ENCODE measurements around the gene MOGAT1. TPM values are rescaled to one million over a fixed set of nuclear protein-coding genes. Genes with fewer than 3 reads are reported as not detected.

MOGAT1 gene
- total and polyA plus RNA-seq, 2 of the 13 experiments (the other 11 are each of a cell fraction or from before 2014, with no cell fraction given) = 0.98 to 4.3 TPM

GRCh38 chr2:222709191-222709891 lies 37.9 kb downstream of the MOGAT1 start (continued):
- peak in 1 of 2 experiments; percentile 72; a peak in 1 of 4 replicates for TF ChIP-seq KLF16 (CRISPR knock-in tag; IDR thresholded peaks at IDR 0.05)
- peak; percentile 39; the same call in 1 of the 2 replicates for TF ChIP-seq PATZ1 (CRISPR knock-in tag; IDR thresholded peaks at IDR 0.05)
- TF ChIP-seq, protein P1, sequence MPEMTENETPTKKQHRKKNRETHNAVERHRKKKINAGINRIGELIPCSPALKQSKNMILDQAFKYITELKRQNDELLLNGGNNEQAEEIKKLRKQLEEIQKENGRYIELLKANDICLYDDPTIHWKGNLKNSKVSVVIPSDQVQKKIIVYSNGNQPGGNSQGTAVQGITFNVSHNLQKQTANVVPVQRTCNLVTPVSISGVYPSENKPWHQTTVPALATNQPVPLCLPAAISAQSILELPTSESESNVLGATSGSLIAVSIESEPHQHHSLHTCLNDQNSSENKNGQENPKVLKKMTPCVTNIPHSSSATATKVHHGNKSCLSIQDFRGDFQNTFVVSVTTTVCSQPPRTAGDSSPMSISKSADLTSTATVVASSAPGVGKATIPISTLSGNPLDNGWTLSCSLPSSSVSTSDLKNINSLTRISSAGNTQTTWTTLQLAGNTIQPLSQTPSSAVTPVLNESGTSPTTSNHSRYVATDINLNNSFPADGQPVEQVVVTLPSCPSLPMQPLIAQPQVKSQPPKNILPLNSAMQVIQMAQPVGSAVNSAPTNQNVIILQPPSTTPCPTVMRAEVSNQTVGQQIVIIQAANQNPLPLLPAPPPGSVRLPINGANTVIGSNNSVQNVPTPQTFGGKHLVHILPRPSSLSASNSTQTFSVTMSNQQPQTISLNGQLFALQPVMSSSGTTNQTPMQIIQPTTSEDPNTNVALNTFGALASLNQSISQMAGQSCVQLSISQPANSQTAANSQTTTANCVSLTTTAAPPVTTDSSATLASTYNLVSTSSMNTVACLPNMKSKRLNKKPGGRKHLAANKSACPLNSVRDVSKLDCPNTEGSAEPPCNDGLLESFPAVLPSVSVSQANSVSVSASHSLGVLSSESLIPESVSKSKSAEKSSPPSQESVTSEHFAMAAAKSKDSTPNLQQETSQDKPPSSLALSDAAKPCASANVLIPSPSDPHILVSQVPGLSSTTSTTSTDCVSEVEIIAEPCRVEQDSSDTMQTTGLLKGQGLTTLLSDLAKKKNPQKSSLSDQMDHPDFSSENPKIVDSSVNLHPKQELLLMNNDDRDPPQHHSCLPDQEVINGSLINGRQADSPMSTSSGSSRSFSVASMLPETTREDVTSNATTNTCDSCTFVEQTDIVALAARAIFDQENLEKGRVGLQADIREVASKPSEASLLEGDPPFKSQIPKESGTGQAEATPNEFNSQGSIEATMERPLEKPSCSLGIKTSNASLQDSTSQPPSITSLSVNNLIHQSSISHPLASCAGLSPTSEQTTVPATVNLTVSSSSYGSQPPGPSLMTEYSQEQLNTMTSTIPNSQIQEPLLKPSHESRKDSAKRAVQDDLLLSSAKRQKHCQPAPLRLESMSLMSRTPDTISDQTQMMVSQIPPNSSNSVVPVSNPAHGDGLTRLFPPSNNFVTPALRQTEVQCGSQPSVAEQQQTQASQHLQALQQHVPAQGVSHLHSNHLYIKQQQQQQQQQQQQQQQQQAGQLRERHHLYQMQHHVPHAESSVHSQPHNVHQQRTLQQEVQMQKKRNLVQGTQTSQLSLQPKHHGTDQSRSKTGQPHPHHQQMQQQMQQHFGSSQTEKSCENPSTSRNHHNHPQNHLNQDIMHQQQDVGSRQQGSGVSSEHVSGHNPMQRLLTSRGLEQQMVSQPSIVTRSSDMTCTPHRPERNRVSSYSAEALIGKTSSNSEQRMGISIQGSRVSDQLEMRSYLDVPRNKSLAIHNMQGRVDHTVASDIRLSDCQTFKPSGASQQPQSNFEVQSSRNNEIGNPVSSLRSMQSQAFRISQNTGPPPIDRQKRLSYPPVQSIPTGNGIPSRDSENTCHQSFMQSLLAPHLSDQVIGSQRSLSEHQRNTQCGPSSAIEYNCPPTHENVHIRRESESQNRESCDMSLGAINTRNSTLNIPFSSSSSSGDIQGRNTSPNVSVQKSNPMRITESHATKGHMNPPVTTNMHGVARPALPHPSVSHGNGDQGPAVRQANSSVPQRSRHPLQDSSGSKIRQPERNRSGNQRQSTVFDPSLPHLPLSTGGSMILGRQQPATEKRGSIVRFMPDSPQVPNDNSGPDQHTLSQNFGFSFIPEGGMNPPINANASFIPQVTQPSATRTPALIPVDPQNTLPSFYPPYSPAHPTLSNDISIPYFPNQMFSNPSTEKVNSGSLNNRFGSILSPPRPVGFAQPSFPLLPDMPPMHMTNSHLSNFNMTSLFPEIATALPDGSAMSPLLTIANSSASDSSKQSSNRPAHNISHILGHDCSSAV (CRISPR knock-in tag; IDR thresholded peaks at IDR 0.05; ENCODE audit: borderline replicate concordance) = no peak
- no peak for TF ChIP-seq ZNF672 (CRISPR knock-in tag; IDR thresholded peaks at IDR 0.05)
- TF ChIP-seq ZNF644 (CRISPR knock-in tag; IDR thresholded peaks at IDR 0.05; ENCODE audit: low read depth) = peak; percentile 80
- no peak for TF ChIP-seq MLLT10 (CRISPR knock-in tag; IDR thresholded peaks at IDR 0.05)
- no peak; the same call in 1 of the 2 replicates for TF ChIP-seq ZNF460 (CRISPR knock-in tag; IDR thresholded peaks at IDR 0.05; ENCODE audit: borderline replicate concordance)
- TF ChIP-seq, protein P2, sequence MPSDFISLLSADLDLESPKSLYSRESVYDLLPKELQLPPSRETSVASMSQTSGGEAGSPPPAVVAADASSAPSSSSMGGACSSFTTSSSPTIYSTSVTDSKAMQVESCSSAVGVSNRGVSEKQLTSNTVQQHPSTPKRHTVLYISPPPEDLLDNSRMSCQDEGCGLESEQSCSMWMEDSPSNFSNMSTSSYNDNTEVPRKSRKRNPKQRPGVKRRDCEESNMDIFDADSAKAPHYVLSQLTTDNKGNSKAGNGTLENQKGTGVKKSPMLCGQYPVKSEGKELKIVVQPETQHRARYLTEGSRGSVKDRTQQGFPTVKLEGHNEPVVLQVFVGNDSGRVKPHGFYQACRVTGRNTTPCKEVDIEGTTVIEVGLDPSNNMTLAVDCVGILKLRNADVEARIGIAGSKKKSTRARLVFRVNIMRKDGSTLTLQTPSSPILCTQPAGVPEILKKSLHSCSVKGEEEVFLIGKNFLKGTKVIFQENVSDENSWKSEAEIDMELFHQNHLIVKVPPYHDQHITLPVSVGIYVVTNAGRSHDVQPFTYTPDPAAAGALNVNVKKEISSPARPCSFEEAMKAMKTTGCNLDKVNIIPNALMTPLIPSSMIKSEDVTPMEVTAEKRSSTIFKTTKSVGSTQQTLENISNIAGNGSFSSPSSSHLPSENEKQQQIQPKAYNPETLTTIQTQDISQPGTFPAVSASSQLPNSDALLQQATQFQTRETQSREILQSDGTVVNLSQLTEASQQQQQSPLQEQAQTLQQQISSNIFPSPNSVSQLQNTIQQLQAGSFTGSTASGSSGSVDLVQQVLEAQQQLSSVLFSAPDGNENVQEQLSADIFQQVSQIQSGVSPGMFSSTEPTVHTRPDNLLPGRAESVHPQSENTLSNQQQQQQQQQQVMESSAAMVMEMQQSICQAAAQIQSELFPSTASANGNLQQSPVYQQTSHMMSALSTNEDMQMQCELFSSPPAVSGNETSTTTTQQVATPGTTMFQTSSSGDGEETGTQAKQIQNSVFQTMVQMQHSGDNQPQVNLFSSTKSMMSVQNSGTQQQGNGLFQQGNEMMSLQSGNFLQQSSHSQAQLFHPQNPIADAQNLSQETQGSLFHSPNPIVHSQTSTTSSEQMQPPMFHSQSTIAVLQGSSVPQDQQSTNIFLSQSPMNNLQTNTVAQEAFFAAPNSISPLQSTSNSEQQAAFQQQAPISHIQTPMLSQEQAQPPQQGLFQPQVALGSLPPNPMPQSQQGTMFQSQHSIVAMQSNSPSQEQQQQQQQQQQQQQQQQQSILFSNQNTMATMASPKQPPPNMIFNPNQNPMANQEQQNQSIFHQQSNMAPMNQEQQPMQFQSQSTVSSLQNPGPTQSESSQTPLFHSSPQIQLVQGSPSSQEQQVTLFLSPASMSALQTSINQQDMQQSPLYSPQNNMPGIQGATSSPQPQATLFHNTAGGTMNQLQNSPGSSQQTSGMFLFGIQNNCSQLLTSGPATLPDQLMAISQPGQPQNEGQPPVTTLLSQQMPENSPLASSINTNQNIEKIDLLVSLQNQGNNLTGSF (CRISPR knock-in tag; IDR thresholded peaks at IDR 0.05) = peak; percentile 81; the same call in 1 of the 2 replicates
- 0 out of 2 replicates have a peak, but pooled peaks have one; percentile 26 for TF ChIP-seq ZNF24 (IDR thresholded peaks at IDR 0.05)
- no peak for TF ChIP-seq REXO4 (CRISPR knock-in tag; IDR thresholded peaks at IDR 0.05; ENCODE audit: borderline replicate concordance)

Data from HepG2 (cell line).